Lower leg skin (tissue), 4 donors: ENCODE data around the gene RUNX2. TPM values are rescaled to one million over a fixed set of nuclear protein-coding genes. Genes with fewer than 3 reads are reported as not detected.

Experiments used
- DNase-seq, 2 donors: peaks; one replicate each; pipeline ENCODE4 v3.0.0-alpha.2; 2019; ENCODE audit warnings: low spot score in 2 of 2
- H3K4me3 ChIP-seq: fragments of 200-600 bp; sonication (generic); 2 replicates; pipeline ENCODE4 v1.5.1; 2017; ENCODE audit warnings: mild to moderate bottlenecking, low read depth; ENCODE audit not compliant: poor library complexity, severe bottlenecking
- CTCF ChIP-seq, 3 donors: fragments of 450-650 bp; IDR thresholded peaks; one replicate each; pipeline ENCODE4 v1.5.1; 2016; ENCODE audit warnings: antibody characterized with exemption in 3 of 3, mild to moderate bottlenecking in 3 of 3, moderate library complexity in 2 of 3
- POLR2A ChIP-seq, 2 donors: fragments of 450-650 bp; IDR thresholded peaks; one replicate each; pipeline ENCODE4 v1.6.1; 2016 to 2017; ENCODE audit warnings: antibody characterized with exemption in 2 of 2, mild to moderate bottlenecking in 1 of 2, moderate library complexity in 1 of 2
- WGBS, 2 donors: methylation state at CpG; one replicate each; pipeline ENCODE4 v1.1.5; 2018; 5-methylcytosine and 5-hydroxymethylcytosine counted together
- intact Hi-C: fragments of 100-400 bp; cut with DNase I; formaldehyde crosslinking; loops from one replicate; pipeline ENCODE4 v1.15.0; 2023; ENCODE audit warnings: low total_unique reads
- total RNA-seq, 4 donors: library from RNA; depleted of rRNA; stranded (reverse); fragments of >200 nt; gene quantifications; one replicate each; pipeline ENCODE4 v1.1.0, GENCODE V29; 2016

RUNX2 gene
- total RNA-seq, 4 donors from 2014 or later: 1.8 to 4.8 (median 3.1) TPM

GRCh38 chr6:45398075-45398813, 70.1 kb downstream of the RUNX2 start:
- DNase-seq: no peak
- intact Hi-C loops: no loop called here
- no peak for TF ChIP-seq CTCF (IDR thresholded peaks at IDR 0.05)
- TF ChIP-seq POLR2A (IDR thresholded peaks at IDR 0.05): no peak
- H3K4me3 ChIP-seq: no peak overlapping the region
- WGBS, 2 donors: 59 to 80% methylated on average over 2 of the region's 2 CpGs

GRCh38 chr6:45400021-45400420, 71.9 kb downstream of the RUNX2 start:
- intact Hi-C loops: no loop called here
- 82 to 89% methylated on average over 2 of the region's 2 CpGs for WGBS, 2 donors
- H3K4me3 ChIP-seq: no peak overlapping the region
- DNase-seq: no peak
- TF ChIP-seq POLR2A (IDR thresholded peaks at IDR 0.05) (no peak), CTCF (IDR thresholded peaks at IDR 0.05) (no peak)

- H3K4me3 ChIP-seq: no peak overlapping the region
- TF ChIP-seq CTCF (IDR thresholded peaks at IDR 0.05) (no peak), POLR2A (IDR thresholded peaks at IDR 0.05) (no peak)
- intact Hi-C loops: no loop called here
- WGBS, 2 donors: 64 to 68% methylated on average over 5 of the region's 5 CpGs
- no peak for DNase-seq
These were observed 83.8 kb downstream of the RUNX2 start for GRCh38 chr6:45411959-45412358.

- no peak for DNase-seq
- no peak for TF ChIP-seq POLR2A (IDR thresholded peaks at IDR 0.05)
- no peak for TF ChIP-seq CTCF (IDR thresholded peaks at IDR 0.05)
- WGBS, 2 donors: 23 to 32% methylated on average over 2 of the region's 2 CpGs
- H3K4me3 ChIP-seq: no peak overlapping the region
- intact Hi-C loops: no loop called here
These were observed 87.2 kb downstream of the RUNX2 start for GRCh38 chr6:45415315-45415714.

GRCh38 chr6:45415788-45416518, 87.8 kb downstream of the RUNX2 start:
- intact Hi-C loops: no loop called here
- 39 to 44% methylated on average over 3 of the region's 3 CpGs for WGBS, 2 donors
- DNase-seq: no peak
- TF ChIP-seq POLR2A (IDR thresholded peaks at IDR 0.05) (no peak), CTCF (IDR thresholded peaks at IDR 0.05) (no peak)
- no peak overlapping the region for H3K4me3 ChIP-seq
